K562 (cell line): ENCODE measurements around the gene TRIM24. TPM values are rescaled to one million over a fixed set of nuclear protein-coding genes. Genes with fewer than 3 reads are reported as not detected.

Source experiments
- ARID3A ChIP-seq: IDR thresholded peaks from 2 replicates; pipeline ENCODE4 v1.6.1; 2012; ENCODE audit warnings: low read depth, low read length, improper control_type of control experiment, borderline replicate concordance
- GTF2E2 ChIP-seq: fragments of 200-800 bp; sonication (Bioruptor generic); IDR thresholded peaks from 2 replicates; pipeline ENCODE4 v1.6.1; 2016; ENCODE audit warnings: missing genetic modification characterization, missing compliant biosample characterization
- HDGF ChIP-seq: fragments of 450-650 bp; IDR thresholded peaks from 2 replicates; pipeline ENCODE4 v1.6.1; 2016
- IFI16 ChIP-seq: fragments of 250-450 bp; sonication (Bioruptor Pico); IDR thresholded peaks from 2 replicates; pipeline ENCODE4 v2.1.2; 2022; ENCODE audit warnings: mild to moderate bottlenecking, inconsistent platforms
- IRF1 ChIP-seq: sonication (generic); formaldehyde crosslinking; IDR thresholded peaks from 2 replicates; pipeline ENCODE4 v1.8.0; 2022; ENCODE audit warnings: missing genetic modification reagents, mild to moderate bottlenecking, borderline replicate concordance
- MBD2 ChIP-seq: sonication (generic); IDR thresholded peaks from 2 replicates; pipeline ENCODE4 v1.6.1; 2016; ENCODE audit warnings: low read depth, borderline replicate concordance
- NFIX ChIP-seq: fragments of 250-450 bp; sonication (Bioruptor Pico); IDR thresholded peaks from 2 replicates; pipeline ENCODE4 v1.4.0; 2020; ENCODE audit warnings: low read depth, mild to moderate bottlenecking, moderate library complexity
- NR3C1 ChIP-seq: sonication (generic); formaldehyde crosslinking; IDR thresholded peaks from 2 replicates; pipeline ENCODE4 v1.8.1; 2022; ENCODE audit warnings: missing genetic modification reagents
- PTTG1 ChIP-seq: fragments of 450-650 bp; IDR thresholded peaks from 2 replicates; pipeline ENCODE4 v1.6.1; 2016; ENCODE audit warnings: low read depth, mild to moderate bottlenecking, missing genetic modification characterization, missing compliant biosample characterization
- TAF15 ChIP-seq: fragments of 200-400 bp; formaldehyde crosslinking; IDR thresholded peaks from 2 replicates; pipeline ENCODE4 v1.6.1; 2017; ENCODE audit warnings: mild to moderate bottlenecking, low read depth, low read length, moderate library complexity
- ZBTB49 ChIP-seq: sonication (generic); formaldehyde crosslinking; IDR thresholded peaks from 2 replicates; pipeline ENCODE4 v1.8.0; 2022; ENCODE audit warnings: missing genetic modification reagents, mild to moderate bottlenecking, borderline replicate concordance
- ZNF174 ChIP-seq: fragments of 250-450 bp; sonication (Bioruptor Pico); IDR thresholded peaks from 2 replicates; pipeline ENCODE4 v1.4.0; 2020; ENCODE audit warnings: mild to moderate bottlenecking
- ZNF277 ChIP-seq: fragments of 250-450 bp; sonication (Bioruptor Pico); IDR thresholded peaks from 2 replicates; pipeline ENCODE4 v1.8.0; 2022; ENCODE audit warnings: inconsistent platforms, mild to moderate bottlenecking, moderate library complexity, borderline replicate concordance
- ZNF280B ChIP-seq: fragments of 250-450 bp; sonication (Bioruptor Pico); IDR thresholded peaks from 2 replicates; pipeline ENCODE4 v1.5.1; 2021; ENCODE audit warnings: mild to moderate bottlenecking
- ZNF324 ChIP-seq: fragments of 250-450 bp; sonication (Bioruptor Pico); IDR thresholded peaks from 2 replicates; pipeline ENCODE4 v1.4.0; 2020; ENCODE audit warnings: mild to moderate bottlenecking
- ZNF436 ChIP-seq: fragments of 250-450, 450-650 bp; sonication (Bioruptor Pico); formaldehyde crosslinking; IDR thresholded peaks from 2 replicates; pipeline ENCODE4 v1.7.0; 2020; ENCODE audit warnings: mild to moderate bottlenecking
- ZNF511 ChIP-seq: sonication (generic); formaldehyde crosslinking; IDR thresholded peaks from 2 replicates; pipeline ENCODE4 v1.8.0; 2022; ENCODE audit warnings: mild to moderate bottlenecking, missing genetic modification reagents
- ZNF76 ChIP-seq: fragments of 250-450 bp; sonication (Bioruptor Pico); IDR thresholded peaks from 2 replicates; pipeline ENCODE4 v1.4.0; 2020; ENCODE audit warnings: mild to moderate bottlenecking, moderate library complexity, borderline replicate concordance
- polyA plus RNA-seq, 8 experiments: library from polyadenylated mRNA; depleted of rRNA in 4 of 8; stranded (reverse) in 5 of 8; unstranded in 3 of 8; fragments of >200 nt; fragmentation: Nextera tagmentation in 2 of 8; fragmentation: Illumina TruSeq in 1 of 8; extraction: Ambion mirVana in 2 of 8; extraction: Trizol in 1 of 8; gene quantifications; 2 replicates each; pipeline versions ENCODE4 v1.2.1 to v1.2.3, GENCODE V29; 2011 to 2014; ENCODE audit warnings: inconsistent platforms in 1 of 8, missing spikeins in 1 of 8
- total RNA-seq, 7 experiments: library from RNA; depleted of rRNA in 6 of 7; stranded (reverse); fragments of >200 nt in 6 of 7; fragmentation: Illumina TruSeq in 2 of 7; extraction: Trizol in 2 of 7; gene quantifications; 2 replicates each; pipeline versions ENCODE4 v1.2.1 to v1.2.3, GENCODE V29; 2011 to 2021; ENCODE audit warnings: low replicate concordance in 1 of 7

TRIM24 gene
- total and polyA plus RNA-seq, 9 of the 15 experiments (the other 6 are each of a cell fraction or from before 2014, with no cell fraction given): 13.4 to 74.0 (median 41.7) TPM

- TF ChIP-seq ZNF277 (CRISPR knock-in tag) (no peak), ZNF511 (CRISPR knock-in tag) (peak; percentile 47), HDGF (0 out of 2 replicates have a peak, but pooled peaks have one; percentile 23), MBD2 (no peak), ZNF436 (CRISPR knock-in tag) (no peak), ZNF324 (CRISPR knock-in tag) (no peak), TAF15 (no peak), IFI16 (no peak), GTF2E2 (tag) (peak; percentile 25; the same call in 1 of the 2 replicates), ZNF174 (CRISPR knock-in tag) (no peak), ZNF76 (no peak), NR3C1 (CRISPR knock-in tag) (peak; percentile 54; the same call in 1 of the 2 replicates), ZBTB49 (no peak), PTTG1 (tag) (no peak), NFIX (no peak), IRF1 (CRISPR knock-in tag) (no peak), ARID3A (peak; percentile 43; the same call in 1 of the 2 replicates), ZNF280B (CRISPR knock-in tag) (no peak)
Observed at GRCh38 chr7:138460649-138461607, 869 bp downstream of the TRIM24 start (continued).
